NCI-H748 (cell line): ENCODE results near the gene PLCB1.
A peak's percentile ranks its signal among the peaks of the same experiment; 100 is the strongest.

Source experiments
- DNase-seq: peaks from one replicate; lab custom pipeline; 2025; ENCODE audit not compliant: unreplicated experiment; lab: John Stamatoyannopoulos, UW

The PLCB1 gene

DNA sequence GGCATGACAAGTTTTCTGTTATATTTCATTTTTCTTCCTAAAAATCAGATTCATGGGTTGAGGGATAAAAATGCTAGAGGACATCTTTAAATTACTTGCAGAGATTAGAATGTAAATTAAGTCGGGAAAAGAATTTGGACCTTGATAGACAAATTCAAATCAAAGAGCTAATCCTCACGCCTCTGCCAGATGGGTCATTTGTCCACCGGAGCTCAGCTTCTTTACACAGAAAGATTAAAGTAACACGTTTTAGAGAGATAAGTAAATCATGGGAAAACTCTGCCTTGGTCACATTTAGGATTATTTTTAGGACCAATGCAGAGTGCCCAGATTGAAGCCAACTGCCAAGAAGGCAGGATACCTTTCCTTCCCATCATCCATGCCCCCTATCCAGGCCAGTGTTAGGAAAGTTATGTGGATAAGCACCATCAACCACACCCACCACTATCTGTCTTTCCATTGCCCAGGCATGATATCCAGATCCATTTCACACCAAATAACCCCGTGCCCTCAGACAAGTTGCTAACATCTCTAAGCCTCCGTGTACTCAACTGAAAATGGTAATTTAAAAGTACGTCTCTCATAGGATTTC is 539.4 kb downstream of the PLCB1 start:
- no peak for DNase-seq

DNA sequence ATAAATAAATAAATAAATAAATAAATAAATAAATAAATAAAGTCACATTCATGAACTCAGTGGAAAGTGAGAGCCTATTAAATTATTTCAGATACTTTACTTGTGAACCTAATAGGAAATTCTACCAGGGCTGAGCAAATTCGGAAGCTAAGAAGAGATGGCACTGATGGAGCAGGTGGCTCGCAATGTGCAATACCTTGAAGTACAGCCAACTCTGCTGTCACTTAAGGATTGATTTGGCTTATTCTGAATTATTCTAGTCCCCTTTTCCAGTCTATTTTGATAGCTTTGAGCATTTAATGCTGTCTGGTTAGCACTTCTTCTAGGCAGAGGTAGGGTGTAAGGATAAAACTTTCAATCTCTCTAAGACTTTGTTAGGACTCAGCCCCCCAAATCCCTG is 541.0 kb downstream of the PLCB1 start:
- DNase-seq = no peak

DNA sequence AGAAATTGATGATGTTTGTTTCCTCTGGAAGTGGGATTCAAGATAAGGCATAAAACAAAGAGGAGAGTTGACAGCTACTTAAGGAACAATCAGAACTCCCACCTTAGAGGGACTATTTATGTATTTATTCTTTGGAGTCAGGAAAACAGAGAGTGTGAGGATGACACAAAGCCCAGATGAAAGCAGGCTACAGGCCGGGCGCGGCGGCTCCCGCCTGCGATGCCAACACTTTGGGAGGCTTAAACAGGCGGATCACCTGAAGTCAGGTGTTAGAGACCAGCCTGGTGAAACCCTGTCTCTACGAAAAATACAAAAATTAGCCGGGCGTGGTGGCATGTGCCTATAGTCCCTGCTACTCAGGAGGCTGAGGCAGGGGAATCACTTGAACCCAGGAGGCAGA is 543.8 kb downstream of the PLCB1 start:
- no peak for DNase-seq

DNA sequence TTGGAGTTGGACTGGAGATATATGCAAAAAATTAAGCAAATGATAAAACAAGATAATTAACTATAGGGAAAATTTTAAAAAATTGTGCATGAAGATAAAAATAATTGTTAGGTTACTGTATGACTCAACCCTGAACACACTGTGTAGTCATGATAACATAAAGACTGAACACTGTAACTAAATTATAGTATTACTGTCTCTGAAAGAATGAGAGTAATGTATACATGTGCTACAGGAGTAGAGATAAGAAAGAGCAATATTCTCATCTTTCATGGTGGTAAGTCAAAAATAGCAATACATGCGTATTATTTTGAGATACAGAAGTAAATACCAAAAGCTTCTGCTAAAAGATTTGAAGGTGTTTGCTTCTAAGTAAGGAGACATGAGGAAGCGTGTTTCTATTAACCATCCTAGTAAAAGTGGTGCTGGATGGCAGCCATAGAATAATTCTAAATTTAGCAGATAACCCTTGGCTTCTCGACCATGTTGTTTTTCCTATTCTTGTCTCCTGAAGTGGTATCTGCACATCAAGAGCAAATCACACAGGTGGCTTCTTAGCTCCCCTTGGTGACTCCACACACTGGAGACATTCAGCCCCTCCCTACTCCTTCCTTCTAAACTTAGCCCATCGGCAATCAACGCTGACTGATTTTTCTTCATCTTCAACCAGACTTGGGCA is 546.2 kb downstream of the PLCB1 start:
- DNase-seq = no peak

DNA sequence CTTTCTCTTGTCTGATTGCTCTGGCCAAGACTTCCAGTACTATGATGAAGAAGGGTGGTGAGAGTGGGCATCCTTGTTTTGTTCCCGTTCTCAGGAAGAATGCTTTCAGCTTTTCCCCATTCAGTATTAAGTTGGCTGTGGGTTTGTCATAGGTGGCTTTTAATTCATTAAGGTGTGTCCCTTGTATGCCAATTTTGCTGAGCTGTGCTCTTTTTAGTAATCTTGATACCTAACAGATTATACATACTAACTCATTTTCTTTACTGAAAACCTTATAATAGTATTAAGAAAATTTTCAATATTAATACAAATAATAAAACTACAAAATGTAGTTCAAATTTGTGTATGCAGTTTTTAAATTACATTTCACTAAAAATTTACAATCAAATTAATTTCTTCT is 557.3 kb downstream of the PLCB1 start:
- DNase-seq = no peak

DNA sequence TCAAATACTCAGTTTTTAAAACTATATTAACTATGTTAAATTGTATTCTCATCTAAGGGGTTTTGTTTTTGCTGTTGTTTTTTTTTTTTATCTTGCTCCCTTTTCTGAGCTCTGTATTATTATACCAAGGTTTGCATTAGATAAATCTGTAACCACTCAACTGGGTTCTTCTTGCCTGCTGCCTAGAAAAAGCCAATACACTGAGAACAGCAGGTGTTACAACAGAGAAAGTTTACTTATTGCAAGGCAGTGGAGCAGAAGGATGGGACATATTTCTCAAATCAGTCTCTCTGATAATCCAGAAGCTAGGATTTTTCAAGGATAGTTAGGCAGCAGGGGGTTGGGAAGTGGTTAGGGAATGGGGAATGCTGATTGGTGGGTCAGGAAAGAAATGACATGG is 558.0 kb downstream of the PLCB1 start:
- DNase-seq = no peak

DNA sequence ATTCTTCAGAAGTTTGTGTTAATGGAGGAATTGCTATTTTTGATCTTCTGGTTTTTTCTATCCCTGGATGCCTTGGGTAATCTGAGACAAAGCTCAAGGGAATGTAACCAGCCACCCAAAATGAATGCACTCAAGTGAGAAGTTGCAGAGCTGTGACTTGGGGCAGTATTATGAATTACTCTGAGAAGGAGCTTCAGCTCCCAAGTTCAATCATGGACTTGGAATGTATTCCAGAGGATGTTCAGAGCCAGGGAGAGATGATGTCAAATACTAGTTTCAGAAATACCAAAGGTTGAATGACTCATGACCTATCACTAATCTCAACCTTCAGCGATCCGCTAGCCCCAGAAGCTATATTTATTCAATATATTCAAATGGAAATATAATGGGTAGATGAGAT is 561.6 kb downstream of the PLCB1 start:
- DNase-seq = no peak

DNA sequence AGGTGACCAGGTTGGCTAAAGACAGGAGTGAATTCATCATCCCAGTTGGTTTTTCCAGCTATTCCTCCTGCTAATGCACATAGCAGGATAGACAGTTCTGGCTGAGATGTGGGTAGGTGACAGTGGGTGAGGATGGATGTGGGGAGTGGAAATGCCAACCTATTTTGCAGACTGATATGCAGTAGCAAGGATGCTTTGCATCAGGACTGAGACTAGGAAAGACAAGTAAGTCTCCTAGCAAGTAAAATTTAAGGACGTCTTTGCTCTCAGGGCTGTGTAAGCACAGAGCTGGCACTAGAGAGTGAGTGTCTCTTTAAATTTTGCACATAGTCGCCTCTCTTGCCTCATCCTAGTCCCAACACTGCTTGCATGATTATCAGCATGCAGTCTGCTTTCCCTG is 568.7 kb downstream of the PLCB1 start:
- no peak for DNase-seq

DNA sequence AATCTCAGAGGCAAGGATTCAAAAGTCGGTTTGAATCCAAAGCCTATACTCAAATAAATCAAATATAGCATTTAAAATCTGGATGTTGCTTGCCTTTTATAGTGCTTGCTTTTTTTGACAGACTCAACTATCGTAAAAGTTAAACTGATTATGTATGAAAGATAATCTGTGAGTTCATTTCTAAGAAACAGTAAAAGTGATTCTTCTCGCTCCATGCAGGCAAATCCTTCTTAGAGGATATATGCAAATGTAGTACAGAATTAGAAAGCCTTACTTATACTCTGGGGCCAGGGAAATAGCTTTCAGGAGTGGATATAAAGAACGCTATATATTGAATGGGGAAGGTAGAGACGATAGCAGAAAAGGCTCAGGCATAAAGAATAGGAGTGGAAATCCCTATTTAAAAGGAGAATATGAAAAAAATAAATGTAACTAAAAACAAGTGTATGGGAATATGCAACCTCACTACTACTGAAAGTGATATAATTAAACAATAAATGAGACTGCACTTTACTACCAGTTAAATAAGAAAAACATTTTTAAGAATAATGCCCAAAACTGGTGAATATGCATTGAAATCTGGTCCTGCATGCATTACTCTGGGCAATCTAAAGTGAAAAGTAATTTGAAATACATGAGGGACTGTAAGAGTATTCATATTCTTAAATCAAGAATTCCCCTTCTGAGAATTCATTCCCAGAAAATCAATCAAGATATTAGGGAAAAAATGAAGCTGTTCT is 575.1 kb downstream of the PLCB1 start:
- no peak for DNase-seq

DNA sequence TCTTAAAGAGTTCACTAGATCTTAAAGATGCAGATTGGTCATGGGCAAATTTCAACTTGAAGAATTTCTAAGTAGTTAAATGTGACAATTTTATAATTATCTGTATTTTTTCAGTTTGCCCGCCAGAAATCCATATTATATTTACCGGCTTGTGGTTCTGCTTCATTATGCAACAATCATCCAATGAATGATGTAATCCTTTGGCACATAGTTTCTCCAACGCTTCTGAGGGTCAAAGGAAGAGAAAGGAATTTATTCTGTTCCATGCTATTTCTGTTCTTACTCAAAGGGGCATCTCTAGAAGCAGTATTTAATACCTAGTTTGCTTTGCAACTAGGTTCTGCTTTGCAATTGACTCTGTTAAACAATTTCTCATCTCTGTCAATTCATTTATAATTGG is 577.6 kb downstream of the PLCB1 start:
- no peak for DNase-seq

DNA sequence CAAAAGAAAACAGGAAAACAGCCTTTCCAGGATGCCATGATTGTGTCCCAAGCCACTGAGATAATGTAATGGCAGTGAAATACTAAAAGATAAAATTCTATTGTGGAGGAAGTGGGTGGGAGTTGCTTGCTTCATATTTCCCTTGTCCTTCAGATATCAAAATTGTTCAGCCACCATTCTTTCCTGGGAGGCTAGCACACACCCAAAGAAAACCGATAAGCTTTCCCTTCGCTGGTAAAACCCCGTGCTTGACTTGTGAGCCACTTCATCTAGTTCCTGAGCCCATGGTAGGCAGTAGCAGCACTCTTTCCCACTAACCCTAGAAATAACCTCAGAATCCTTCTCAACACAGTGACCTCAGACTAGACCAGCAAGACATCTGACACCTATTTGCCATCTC is 579.4 kb downstream of the PLCB1 start:
- no peak for DNase-seq

DNA sequence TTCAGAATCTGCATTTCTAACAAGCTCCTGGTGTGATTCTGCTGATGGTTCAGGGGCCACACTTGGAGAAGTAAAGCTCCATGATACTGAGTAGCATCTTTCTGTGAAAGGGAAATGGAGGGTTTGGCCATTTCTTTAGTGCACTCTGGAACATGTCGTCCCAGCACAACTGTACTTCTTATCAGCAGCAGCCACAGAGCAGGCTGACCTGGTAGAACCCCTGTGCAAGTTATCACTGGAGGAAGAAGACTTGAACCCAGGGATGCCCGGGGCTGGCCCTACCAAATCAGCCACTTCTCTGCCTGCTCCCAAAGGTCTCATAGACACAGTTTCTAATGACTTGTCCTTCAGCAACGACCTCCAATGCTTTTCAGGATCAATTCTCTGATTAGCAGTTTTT is 582.1 kb downstream of the PLCB1 start:
- no peak for DNase-seq

DNA sequence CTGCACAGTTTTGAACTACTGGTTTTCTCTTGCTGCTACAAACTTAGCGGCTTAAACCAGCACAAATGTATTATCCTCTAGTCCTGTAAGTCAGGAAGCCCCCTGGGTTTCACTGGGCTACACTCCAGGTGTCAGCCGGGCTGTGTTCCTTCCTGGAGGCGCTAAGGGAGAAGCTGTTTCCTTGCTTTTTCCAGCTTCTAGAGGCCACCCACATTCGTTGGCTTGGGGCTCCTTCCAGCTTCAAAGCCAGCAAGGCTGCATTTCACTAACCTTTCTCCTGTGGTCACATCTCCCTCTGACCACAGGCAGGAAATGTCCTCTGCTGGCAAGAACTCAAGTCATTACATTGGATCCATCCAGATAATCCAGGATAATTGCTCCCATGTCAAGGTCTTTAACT is 586.2 kb downstream of the PLCB1 start:
- no peak for DNase-seq

DNA sequence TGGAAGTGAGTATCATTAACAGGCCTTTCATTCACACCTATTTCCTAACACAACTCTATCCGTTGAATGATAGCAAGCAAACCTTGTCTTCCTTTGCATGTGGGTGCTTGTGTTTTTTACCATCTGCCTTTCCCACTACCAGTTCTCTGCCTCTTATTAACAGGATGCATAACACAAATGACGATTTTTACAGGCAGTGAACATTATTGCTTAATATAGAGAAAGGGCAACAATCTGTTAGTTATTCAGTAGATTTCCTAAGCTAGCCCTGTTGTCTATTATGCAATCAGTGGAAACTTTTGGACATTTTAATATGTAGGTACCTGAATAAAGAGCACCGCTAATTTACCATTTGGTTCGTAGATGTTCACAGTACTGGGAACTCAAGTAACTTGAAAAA is 588.0 kb downstream of the PLCB1 start:
- no peak for DNase-seq

DNA sequence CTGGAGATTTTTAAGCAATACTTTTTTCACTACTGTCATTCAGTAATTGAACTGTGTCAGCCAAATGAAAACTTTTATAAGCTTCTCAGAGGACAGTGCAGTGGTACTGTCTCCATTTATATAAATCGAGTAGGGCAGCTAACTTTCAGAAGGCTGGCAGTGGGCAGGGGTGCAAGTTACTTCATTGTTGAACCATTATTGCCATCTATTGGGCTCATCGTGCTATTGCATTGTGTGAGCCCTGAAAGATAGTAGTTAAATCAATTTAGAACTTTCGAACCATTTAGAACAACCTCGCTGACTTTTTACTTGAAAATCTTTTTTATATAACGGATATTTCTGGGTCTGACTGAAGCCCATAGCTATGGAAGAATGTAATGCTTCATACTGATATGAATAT is 589.0 kb downstream of the PLCB1 start:
- DNase-seq = peak; percentile 83

DNA sequence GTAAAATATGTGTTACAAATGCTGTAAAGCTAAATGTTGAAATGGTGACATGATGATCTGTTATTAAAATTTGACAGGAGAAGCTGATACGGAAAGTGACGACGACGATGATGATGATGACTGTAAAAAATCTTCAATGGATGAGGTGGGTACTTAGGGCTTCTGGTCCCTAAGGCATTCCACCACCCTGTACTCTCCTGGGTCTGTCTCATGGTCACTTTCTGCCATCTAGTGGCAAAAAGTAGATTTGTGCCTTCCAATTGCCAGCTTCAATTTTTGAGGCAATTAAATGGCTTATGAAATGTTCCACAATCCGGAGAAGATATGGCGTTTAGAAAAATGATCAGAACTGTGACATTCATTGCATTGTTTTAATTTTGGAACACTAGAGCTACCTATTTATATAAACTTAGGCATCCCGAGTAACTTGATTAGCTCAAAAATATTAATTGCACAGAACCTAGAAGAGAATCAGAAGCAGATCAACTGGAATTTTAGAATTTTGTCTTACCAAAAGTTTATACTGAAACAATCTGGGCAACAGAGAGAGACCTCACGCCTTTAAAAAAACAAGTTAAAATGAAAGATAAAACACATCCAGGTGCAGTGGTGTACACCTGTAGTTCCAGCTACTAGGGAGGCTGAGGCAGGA is 590.3 kb downstream of the PLCB1 start:
- peak; percentile 87 for DNase-seq

DNA sequence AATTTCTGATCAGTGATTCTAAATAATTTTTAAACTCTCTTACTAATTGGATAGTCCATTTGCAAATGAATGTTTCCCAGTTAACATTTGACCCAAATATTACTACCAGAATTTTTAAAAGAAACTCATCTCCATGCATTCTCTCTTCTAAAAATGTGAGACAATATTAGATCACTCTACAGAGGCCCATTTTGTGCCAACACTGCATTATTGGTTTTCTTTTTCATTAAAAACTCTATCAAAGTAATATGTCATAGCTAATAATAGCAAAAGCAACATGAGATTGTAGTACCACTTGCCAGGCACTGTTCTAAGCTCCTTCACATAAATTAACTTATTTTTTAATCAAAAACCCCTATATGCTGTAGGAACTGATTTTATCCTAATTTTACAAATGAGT is 591.2 kb downstream of the PLCB1 start:
- no peak for DNase-seq

DNA sequence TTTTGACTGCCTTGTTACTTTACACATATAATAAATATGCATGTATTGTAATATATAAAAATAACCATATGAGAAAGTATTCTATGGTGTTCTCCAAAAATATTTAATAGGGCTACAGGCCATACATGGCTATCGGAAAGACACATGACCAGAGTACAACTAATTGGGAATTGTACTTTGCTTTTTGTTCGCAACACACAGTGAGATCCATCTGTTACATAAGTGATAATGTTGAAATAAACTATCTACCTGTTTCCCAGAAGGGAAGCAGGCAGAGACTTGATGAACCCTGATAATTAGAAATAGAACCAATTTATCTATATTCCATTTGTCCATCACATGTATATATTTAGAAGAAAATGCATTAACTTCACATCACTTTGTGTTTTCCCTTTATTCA is 592.8 kb downstream of the PLCB1 start:
- DNase-seq = no peak

DNA sequence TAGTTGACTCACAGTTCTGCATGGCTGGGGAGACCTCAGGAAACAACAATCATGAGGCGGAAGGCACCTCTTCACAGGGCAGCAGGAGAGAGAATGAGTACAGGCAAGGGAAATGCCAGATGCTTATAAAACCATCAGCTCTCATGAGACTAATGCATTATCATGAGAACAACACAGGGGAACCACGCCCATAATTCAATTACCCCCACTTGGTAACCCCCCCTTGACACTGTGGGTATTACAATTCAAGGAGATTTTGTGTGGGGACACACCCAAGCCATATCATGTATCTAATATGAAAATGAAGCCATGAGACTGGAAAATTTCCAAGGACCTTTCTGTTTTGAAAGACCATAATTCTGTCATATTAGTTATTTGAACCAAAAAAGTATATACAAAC is 594.4 kb downstream of the PLCB1 start:
- DNase-seq = peak; percentile 84

DNA sequence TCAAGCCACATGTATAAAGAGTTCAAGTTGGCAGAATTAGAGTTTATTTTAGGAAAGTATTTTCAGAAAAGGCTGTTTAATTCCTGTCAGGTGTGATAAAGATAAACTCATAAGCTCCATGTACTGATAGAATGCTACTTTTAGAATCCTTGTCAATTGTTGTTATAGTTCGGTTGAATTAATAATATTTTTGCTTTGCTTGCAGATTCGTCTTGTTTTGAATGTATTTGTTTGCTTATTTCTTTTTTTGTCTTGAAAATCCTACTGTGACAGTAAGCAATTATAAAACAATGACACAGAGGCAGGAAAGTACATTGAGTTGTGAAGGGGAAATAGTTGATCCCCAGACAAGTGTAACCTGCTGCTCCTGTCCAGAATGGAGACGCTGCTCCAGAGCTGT is 602.9 kb downstream of the PLCB1 start:
- no peak for DNase-seq

DNA sequence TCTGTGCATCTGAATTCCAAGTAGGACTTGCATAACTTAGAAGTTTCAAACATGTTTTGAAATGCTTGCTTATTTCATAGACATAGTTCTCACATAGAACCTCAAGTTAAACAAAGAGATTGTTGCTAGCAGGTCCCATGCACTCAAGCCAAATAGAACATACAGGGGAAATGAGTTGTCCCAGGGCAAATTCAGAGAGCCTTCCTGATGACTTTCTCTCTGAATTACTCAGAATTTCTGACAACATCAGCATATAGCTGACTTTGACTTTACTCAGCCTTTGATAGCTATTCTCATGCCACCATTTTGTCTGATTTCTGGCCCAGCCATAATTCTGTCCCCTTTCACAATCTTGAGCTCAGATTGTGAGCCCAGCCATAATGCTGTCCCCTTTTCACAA is 603.6 kb downstream of the PLCB1 start:
- DNase-seq = no peak

DNA sequence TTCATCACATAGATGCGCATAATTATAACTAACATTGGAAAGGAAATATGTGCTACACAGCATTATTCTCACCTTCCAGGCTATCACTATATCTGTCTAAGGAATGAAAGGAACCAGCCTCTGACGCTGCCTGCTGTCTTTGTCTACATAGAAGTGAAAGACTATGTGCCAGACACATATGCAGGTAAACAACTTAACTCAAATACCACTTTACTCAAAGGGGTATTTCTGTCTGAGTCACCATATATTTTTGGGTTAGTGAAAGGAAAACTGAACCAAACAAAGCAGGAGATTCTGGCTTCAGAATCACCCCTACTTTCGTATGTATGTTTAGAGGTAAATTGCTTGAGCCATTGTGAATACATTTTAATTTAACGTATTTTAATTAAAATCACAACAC is 608.2 kb downstream of the PLCB1 start:
- no peak for DNase-seq
